ENCODE results near the gene ELF1. TPM values are rescaled to one million over a fixed set of nuclear protein-coding genes. Genes with fewer than 3 reads are reported as not detected.
"Not testable (repeated sequence)": the region's sequence is repeated elsewhere in the genome, so short reads cannot be mapped to it uniquely, and the experiment has no call there.

Gene ELF1
- total RNA-seq, 5 donors from 2014 or later (not counting 1 experiment from before 2014, with no cell fraction given): 133 to 221 (median 146) TPM

GRCh38 chr13:40893573-40893972 is 125.5 kb downstream of the ELF1 start:
- H3K27ac ChIP-seq (ENCODE audit: low read length); DNase-seq; H3K4me3 Mint-ChIP-seq; H3K9me3 Mint-ChIP-seq; CTCF ChIA-PET; POLR2A ChIA-PET; H3K4me1 ChIP-seq (ENCODE audit: control insufficient read depth in 1 of 2, extremely low read depth in 1 of 2, insufficient read depth in 2 of 2, low read length in 2 of 2); H3K36me3 ChIP-seq (ENCODE audit: control insufficient read depth in 2 of 2, extremely low read depth in 1 of 2, insufficient read depth in 1 of 2, low read length in 1 of 2); ATAC-seq (replicated peaks in 1 of 4); H3K9me3 ChIP-seq; H3K27ac Mint-ChIP-seq; H3K4me3 ChIP-seq (ENCODE audit: control insufficient read depth in 1 of 2, extremely low read depth in 1 of 2, low read length in 1 of 2); H3K27me3 Mint-ChIP-seq; H3K27me3 ChIP-seq (replicated peaks in 1 of 2; ENCODE audit: control insufficient read depth in 2 of 2, extremely low read depth in 1 of 2, insufficient read depth in 2 of 2, low read length in 1 of 2): not testable (repeated sequence)
- Mint-ChIP-seq H3K4me1 (peaks cover 18 to 32% (median 20%) of the 10 kb centered on the region in 3 donors), H3K36me3 (peaks cover 35% of the 10 kb centered on the region)
- WGBS (ENCODE audit: insufficient coverage): 92% methylated on average over 2 of the region's 3 CpGs

DNA sequence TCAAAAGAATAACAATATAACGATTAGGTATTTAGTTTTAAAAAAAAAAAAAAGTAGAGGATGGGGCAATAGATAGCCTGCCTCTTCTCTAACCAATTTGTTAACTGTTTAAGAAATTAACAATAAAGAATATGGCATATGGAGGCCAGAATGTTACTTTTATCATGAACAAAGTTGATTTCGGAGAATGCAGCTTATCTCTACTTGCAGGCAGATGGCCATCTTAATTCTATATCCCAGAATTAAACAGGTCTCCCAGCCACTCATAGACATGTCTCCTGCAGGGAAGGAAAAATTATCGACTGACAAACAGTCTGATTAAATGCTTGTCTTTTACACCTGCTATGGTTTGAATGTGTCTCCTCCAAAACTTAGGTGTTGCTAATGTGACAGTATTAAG is 133.1 kb downstream of the ELF1 start:
- Mint-ChIP-seq H3K27ac (no peak overlapping the region), H3K4me3 (no peak overlapping the region), H3K36me3 (peaks cover 53% of the 10 kb centered on the region), H3K27me3 (no peaks in the 10 kb centered on the region), H3K4me1 (peaks cover 33 to 60% (median 56%) of the 10 kb centered on the region in 3 donors), H3K9me3 (peaks cover 4 to 14% (median 5%) of the 10 kb centered on the region in 3 donors)
- H3K9me3 ChIP-seq: no peaks in the 10 kb centered on the region
- WGBS (ENCODE audit: insufficient coverage): no CpG with 5 or more reads among the region's 3 CpGs
- ChIA-PET POLR2A (no interaction called here), CTCF (no interaction called here)
- H3K36me3 ChIP-seq (ENCODE audit: control insufficient read depth in 2 of 2, extremely low read depth in 1 of 2, insufficient read depth in 1 of 2, low read length in 1 of 2): peaks cover 4 to 5% of the 10 kb centered on the region in 2 donors
- H3K4me3 ChIP-seq (ENCODE audit: control insufficient read depth in 1 of 2, extremely low read depth in 1 of 2, low read length in 1 of 2): no peak overlapping the region
- peaks cover 0 to 9% of the 10 kb centered on the region in 2 experiments for H3K4me1 ChIP-seq (ENCODE audit: control insufficient read depth in 1 of 2, extremely low read depth in 1 of 2, insufficient read depth in 2 of 2, low read length in 2 of 2)
- no peaks in the 10 kb centered on the region for H3K27me3 ChIP-seq (replicated peaks in 1 of 2; ENCODE audit: control insufficient read depth in 2 of 2, extremely low read depth in 1 of 2, insufficient read depth in 2 of 2, low read length in 1 of 2)
- ATAC-seq (replicated peaks in 1 of 4) (no peak), DNase-seq (no peak)
- no peak overlapping the region for H3K27ac ChIP-seq (ENCODE audit: low read length)

GRCh38 chr13:40884175-40884574 is 134.9 kb downstream of the ELF1 start:
- H3K9me3 ChIP-seq; H3K27ac ChIP-seq (ENCODE audit: low read length); CTCF ChIA-PET; H3K27ac Mint-ChIP-seq; ATAC-seq (replicated peaks in 1 of 4); H3K4me3 ChIP-seq (ENCODE audit: control insufficient read depth in 1 of 2, extremely low read depth in 1 of 2, low read length in 1 of 2); H3K27me3 Mint-ChIP-seq; H3K4me1 ChIP-seq (ENCODE audit: control insufficient read depth in 1 of 2, extremely low read depth in 1 of 2, insufficient read depth in 2 of 2, low read length in 2 of 2); H3K27me3 ChIP-seq (replicated peaks in 1 of 2; ENCODE audit: control insufficient read depth in 2 of 2, extremely low read depth in 1 of 2, insufficient read depth in 2 of 2, low read length in 1 of 2); DNase-seq; H3K4me3 Mint-ChIP-seq: not testable (repeated sequence)
- peaks cover 30 to 46% (median 46%) of the 10 kb centered on the region in 3 donors for H3K4me1 Mint-ChIP-seq
- H3K36me3 Mint-ChIP-seq: peaks cover 58% of the 10 kb centered on the region
- H3K9me3 Mint-ChIP-seq: peaks cover 3 to 18% (median 12%) of the 10 kb centered on the region in 3 donors
- no CpG with 5 or more reads among the region's 1 CpG for WGBS (ENCODE audit: insufficient coverage)
- POLR2A ChIA-PET: interaction anchor here in 1 of 2 donors (0.7 kb wide), 1 partner anchor 950 kb away, joined by 5 read pairs; no protein-coding TSS in a partner anchor
- H3K36me3 ChIP-seq (ENCODE audit: control insufficient read depth in 2 of 2, extremely low read depth in 1 of 2, insufficient read depth in 1 of 2, low read length in 1 of 2): peaks cover 13 to 17% of the 10 kb centered on the region in 2 donors

Other genes starting within 250 kb of the ELF1 start
- 10 to 100 TPM; 19.2 to 34.4 (median 28.5) TPM for gene MRPS31, start 248.1 kb downstream of the ELF1 start, total RNA-seq
- gene SLC25A15, start 229.7 kb downstream of the ELF1 start, total RNA-seq: 10 to 100 TPM in 3 of 5 donors, 1 to 10 TPM in 2; 6.1 to 13.4 (median 10.2) TPM
- gene WBP4, start 42.2 kb upstream of the ELF1 start, total RNA-seq: 1 to 10 TPM; 4.3 to 7.6 (median 4.8) TPM
- 1 to 10 TPM; 3.0 to 8.8 (median 7.8) TPM for gene KBTBD6, start 113.5 kb upstream of the ELF1 start, total RNA-seq
- 10 to 100 TPM in 2 of 5 donors, 1 to 10 TPM in 3; 2.6 to 10.9 (median 9.3) TPM for gene KBTBD7, start 175.3 kb upstream of the ELF1 start, total RNA-seq
- gene MTRF1, start 244.3 kb upstream of the ELF1 start, total RNA-seq: 10 to 100 TPM; 22.1 to 35.5 (median 26.6) TPM